ENCODE results near the gene GPC5.

DNA sequence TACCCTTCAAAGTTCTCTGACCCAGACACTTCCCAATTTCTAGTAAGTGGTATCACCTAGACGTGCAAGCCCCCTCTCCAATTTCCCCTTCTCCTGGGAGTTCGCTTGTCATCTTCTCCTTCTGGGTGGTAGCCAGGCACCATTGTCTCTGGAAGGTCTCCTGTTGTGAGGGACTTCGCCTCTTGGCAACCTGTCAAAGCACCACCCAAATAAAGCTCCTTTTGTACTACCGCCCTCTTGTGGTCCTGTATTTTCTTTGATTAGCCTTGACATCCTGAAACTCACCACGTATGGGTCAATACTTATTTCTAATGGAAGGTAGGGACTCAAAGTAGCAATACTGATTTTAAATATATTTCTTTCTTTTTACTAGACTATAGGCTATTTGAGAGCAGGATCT lies 8.2 kb downstream of the GPC5 start:
- TF ChIP-seq, protein P1, sequence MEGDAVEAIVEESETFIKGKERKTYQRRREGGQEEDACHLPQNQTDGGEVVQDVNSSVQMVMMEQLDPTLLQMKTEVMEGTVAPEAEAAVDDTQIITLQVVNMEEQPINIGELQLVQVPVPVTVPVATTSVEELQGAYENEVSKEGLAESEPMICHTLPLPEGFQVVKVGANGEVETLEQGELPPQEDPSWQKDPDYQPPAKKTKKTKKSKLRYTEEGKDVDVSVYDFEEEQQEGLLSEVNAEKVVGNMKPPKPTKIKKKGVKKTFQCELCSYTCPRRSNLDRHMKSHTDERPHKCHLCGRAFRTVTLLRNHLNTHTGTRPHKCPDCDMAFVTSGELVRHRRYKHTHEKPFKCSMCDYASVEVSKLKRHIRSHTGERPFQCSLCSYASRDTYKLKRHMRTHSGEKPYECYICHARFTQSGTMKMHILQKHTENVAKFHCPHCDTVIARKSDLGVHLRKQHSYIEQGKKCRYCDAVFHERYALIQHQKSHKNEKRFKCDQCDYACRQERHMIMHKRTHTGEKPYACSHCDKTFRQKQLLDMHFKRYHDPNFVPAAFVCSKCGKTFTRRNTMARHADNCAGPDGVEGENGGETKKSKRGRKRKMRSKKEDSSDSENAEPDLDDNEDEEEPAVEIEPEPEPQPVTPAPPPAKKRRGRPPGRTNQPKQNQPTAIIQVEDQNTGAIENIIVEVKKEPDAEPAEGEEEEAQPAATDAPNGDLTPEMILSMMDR (IDR thresholded peaks at IDR 0.05) = no peak
- no peak for TF ChIP-seq POLR2A (IDR thresholded peaks at IDR 0.05)

All from ovary (tissue), 3 donors.